Measurements from ENCODE around the gene XIST. TPM values are rescaled to one million over a fixed set of nuclear protein-coding genes. Genes with fewer than 3 reads are reported as not detected.
"Not testable (repeated sequence)": the region's sequence is repeated elsewhere in the genome, so short reads cannot be mapped to it uniquely, and the experiment has no call there.

The XIST gene
- total RNA-seq (not detected), polyA plus RNA-seq (9.7 TPM)

- Histone ChIP-seq H3K27me3 (ENCODE audit: insufficient read depth, low read length, poor library complexity, severe bottlenecking) (no peaks in the 10 kb centered on the region), H3K4me3 (ENCODE audit: low read length) (no peak within 1 kb of the TSS), H3K4me1 (ENCODE audit: insufficient read depth, low read length) (no peaks in the 10 kb centered on the region), H3K27ac (ENCODE audit: low read depth, low read length) (peak within 1 kb of the TSS; percentile 12), H3K9me3 (ENCODE audit: low read length) (no peaks in the 10 kb centered on the region), H3K36me3 (ENCODE audit: insufficient read depth, low read length) (no peaks in the 10 kb centered on the region)
- POLR2A ChIA-PET: no interaction called here
- H3K4me1 Mint-ChIP-seq: peaks cover 0 to 38% (median 29%) of the 10 kb centered on the region in 3 donors
- CTCF ChIA-PET: interaction anchor here (1.6 kb wide), 1 partner anchor 163 kb away, joined by 5 read pairs; no protein-coding TSS in a partner anchor
- peak in 2 of 5 donors; percentile 75 to 76 for DNase-seq
- peak within 1 kb of the TSS in 6 of 8 donors; percentile 93 to 98 (median 94) for H3K27ac Mint-ChIP-seq
- no peaks in the 10 kb centered on the region for H3K9me3 Mint-ChIP-seq
- H3K27me3 Mint-ChIP-seq: no peaks in the 10 kb centered on the region
- peak within 1 kb of the TSS in 5 of 7 donors; percentile 88 to 94 (median 92) for H3K4me3 Mint-ChIP-seq
- H3K36me3 Mint-ChIP-seq: no peaks in the 10 kb centered on the region
Observed at GRCh38 chrX:73852467-73852866, at the start of gene XIST. TSS of gene XIST (minus strand) at chrX:73852714.

- Mint-ChIP-seq H3K36me3 (peaks cover 0 to 32% (median 2%) of the 10 kb centered on the region in 3 donors), H3K4me1 (peaks cover 4 to 11% (median 6%) of the 10 kb centered on the region in 3 donors), H3K27me3 (peaks cover 0 to 25% of the 10 kb centered on the region in 2 donors), H3K9me3 (peaks cover 0 to 46% (median 31%) of the 10 kb centered on the region in 5 donors)
- H3K27ac Mint-ChIP-seq; CTCF ChIA-PET; H3K4me1 ChIP-seq (ENCODE audit: insufficient read depth, low read length); H3K9me3 ChIP-seq (ENCODE audit: low read length); H3K27ac ChIP-seq (ENCODE audit: low read depth, low read length); H3K36me3 ChIP-seq (ENCODE audit: insufficient read depth, low read length); DNase-seq; POLR2A ChIA-PET; H3K4me3 Mint-ChIP-seq; H3K27me3 ChIP-seq (ENCODE audit: insufficient read depth, low read length, poor library complexity, severe bottlenecking); H3K4me3 ChIP-seq (ENCODE audit: low read length): not testable (repeated sequence)
Observed at GRCh38 chrX:73898315-73898714, 45.8 kb upstream of the XIST start.

GRCh38 chrX:73892515-73893090 lies 40.1 kb upstream of the XIST start:
- DNase-seq: peak in 2 of 5 donors; percentile 30 to 35
- H3K4me3 Mint-ChIP-seq: peak overlapping the region in 5 of 7 donors; percentile 50 to 84 (median 64)
- H3K4me1 ChIP-seq (ENCODE audit: insufficient read depth, low read length); CTCF ChIA-PET; H3K27me3 ChIP-seq (ENCODE audit: insufficient read depth, low read length, poor library complexity, severe bottlenecking); H3K4me3 ChIP-seq (ENCODE audit: low read length); H3K9me3 ChIP-seq (ENCODE audit: low read length); H3K27ac ChIP-seq (ENCODE audit: low read depth, low read length); H3K36me3 ChIP-seq (ENCODE audit: insufficient read depth, low read length); POLR2A ChIA-PET: not testable (repeated sequence)
- peaks cover 0 to 34% (median 4%) of the 10 kb centered on the region in 3 donors for H3K36me3 Mint-ChIP-seq
- H3K27ac Mint-ChIP-seq: peak overlapping the region in 4 of 8 donors; percentile 36 to 88 (median 48)
- peaks cover 0 to 21% of the 10 kb centered on the region in 2 donors for H3K27me3 Mint-ChIP-seq
- peaks cover 3 to 44% (median 31%) of the 10 kb centered on the region in 5 donors for H3K9me3 Mint-ChIP-seq
- peaks cover 4 to 29% (median 18%) of the 10 kb centered on the region in 3 donors for H3K4me1 Mint-ChIP-seq

DNA sequence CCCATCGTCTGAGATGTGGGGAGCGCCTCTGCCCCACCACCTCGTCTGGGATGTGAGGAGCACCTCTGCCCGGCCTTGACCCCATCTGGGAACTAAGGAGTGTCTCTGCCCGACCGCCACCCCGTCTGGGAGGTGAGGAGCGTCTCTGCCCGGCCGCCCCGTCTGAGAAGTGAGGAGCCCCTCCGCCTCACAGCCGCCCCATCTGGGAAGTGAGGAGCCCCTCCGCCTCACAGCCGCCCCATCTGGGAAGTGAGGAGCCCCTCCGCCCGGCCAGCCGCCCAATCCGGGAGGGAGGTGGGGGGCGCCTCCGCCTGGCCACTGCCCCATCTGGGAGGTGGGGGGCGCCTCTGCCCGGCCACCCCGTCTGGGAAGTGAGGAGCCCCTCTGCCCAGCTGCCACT lies 29.7 kb upstream of the XIST start:
- CTCF ChIA-PET; H3K27ac Mint-ChIP-seq; H3K4me1 ChIP-seq (ENCODE audit: insufficient read depth, low read length); H3K27ac ChIP-seq (ENCODE audit: low read depth, low read length); H3K4me3 ChIP-seq (ENCODE audit: low read length); H3K9me3 ChIP-seq (ENCODE audit: low read length); H3K4me3 Mint-ChIP-seq; H3K36me3 ChIP-seq (ENCODE audit: insufficient read depth, low read length); H3K4me1 Mint-ChIP-seq; H3K27me3 ChIP-seq (ENCODE audit: insufficient read depth, low read length, poor library complexity, severe bottlenecking); DNase-seq; POLR2A ChIA-PET: not testable (repeated sequence)
- Mint-ChIP-seq H3K36me3 (peaks cover 0 to 10% (median 2%) of the 10 kb centered on the region in 3 donors), H3K9me3 (peaks cover 3 to 27% (median 26%) of the 10 kb centered on the region in 5 donors), H3K27me3 (peaks cover 0 to 10% of the 10 kb centered on the region in 2 donors)

GRCh38 chrX:73877687-73878086 lies 25.2 kb upstream of the XIST start:
- peaks cover 0 to 10% (median 0%) of the 10 kb centered on the region in 3 donors for H3K36me3 Mint-ChIP-seq

GRCh38 chrX:73876911-73877310 lies 24.4 kb upstream of the XIST start:
- no peak overlapping the region for H3K4me3 Mint-ChIP-seq
- H3K36me3 ChIP-seq (ENCODE audit: insufficient read depth, low read length): no peaks in the 10 kb centered on the region
- no peak overlapping the region for H3K4me3 ChIP-seq (ENCODE audit: low read length)
- POLR2A ChIA-PET: no interaction called here
- CTCF ChIA-PET: no interaction called here
- peaks cover 3 to 26% (median 24%) of the 10 kb centered on the region in 5 donors for H3K9me3 Mint-ChIP-seq
- H3K4me1 Mint-ChIP-seq: peaks cover 3 to 5% (median 3%) of the 10 kb centered on the region in 3 donors
- H3K36me3 Mint-ChIP-seq: peaks cover 0 to 10% (median 0%) of the 10 kb centered on the region in 3 donors
- no peaks in the 10 kb centered on the region for H3K4me1 ChIP-seq (ENCODE audit: insufficient read depth, low read length)
- H3K27ac ChIP-seq (ENCODE audit: low read depth, low read length): no peak overlapping the region
- peaks cover 0 to 4% of the 10 kb centered on the region in 2 donors for H3K27me3 Mint-ChIP-seq
- no peaks in the 10 kb centered on the region for H3K27me3 ChIP-seq (ENCODE audit: insufficient read depth, low read length, poor library complexity, severe bottlenecking)
- H3K27ac Mint-ChIP-seq: no peak overlapping the region
- no peaks in the 10 kb centered on the region for H3K9me3 ChIP-seq (ENCODE audit: low read length)
- DNase-seq: no peak

More at GRCh38 chrX:73877687-73878086, 25.2 kb upstream of the XIST start:
- Histone ChIP-seq H3K4me1 (ENCODE audit: insufficient read depth, low read length) (no peaks in the 10 kb centered on the region), H3K9me3 (ENCODE audit: low read length) (no peaks in the 10 kb centered on the region), H3K27me3 (ENCODE audit: insufficient read depth, low read length, poor library complexity, severe bottlenecking) (no peaks in the 10 kb centered on the region), H3K36me3 (ENCODE audit: insufficient read depth, low read length) (no peaks in the 10 kb centered on the region), H3K27ac (ENCODE audit: low read depth, low read length) (no peak overlapping the region), H3K4me3 (ENCODE audit: low read length) (no peak overlapping the region)
- DNase-seq: no peak
- Mint-ChIP-seq H3K27ac (no peak overlapping the region), H3K4me1 (no peaks in the 10 kb centered on the region), H3K9me3 (peaks cover 3 to 27% (median 24%) of the 10 kb centered on the region in 5 donors), H3K4me3 (no peak overlapping the region), H3K27me3 (peaks cover 0 to 4% of the 10 kb centered on the region in 2 donors)
- ChIA-PET CTCF (no interaction called here), POLR2A (no interaction called here)

- Histone ChIP-seq H3K27ac (ENCODE audit: low read depth, low read length) (no peak overlapping the region), H3K4me3 (ENCODE audit: low read length) (no peak overlapping the region), H3K36me3 (ENCODE audit: insufficient read depth, low read length) (no peaks in the 10 kb centered on the region), H3K27me3 (ENCODE audit: insufficient read depth, low read length, poor library complexity, severe bottlenecking) (no peaks in the 10 kb centered on the region), H3K4me1 (ENCODE audit: insufficient read depth, low read length) (no peaks in the 10 kb centered on the region), H3K9me3 (ENCODE audit: low read length) (no peaks in the 10 kb centered on the region)
- ChIA-PET POLR2A (no interaction called here), CTCF (no interaction called here)
- Mint-ChIP-seq H3K4me3 (no peak overlapping the region), H3K9me3 (no peaks in the 10 kb centered on the region), H3K36me3 (no peaks in the 10 kb centered on the region), H3K27me3 (peaks cover 0 to 2% of the 10 kb centered on the region in 2 donors), H3K27ac (no peak overlapping the region), H3K4me1 (peaks cover 6 to 10% (median 7%) of the 10 kb centered on the region in 3 donors)
- DNase-seq: no peak
Observed at GRCh38 chrX:73868916-73869315, 16.4 kb upstream of the XIST start.

DNA sequence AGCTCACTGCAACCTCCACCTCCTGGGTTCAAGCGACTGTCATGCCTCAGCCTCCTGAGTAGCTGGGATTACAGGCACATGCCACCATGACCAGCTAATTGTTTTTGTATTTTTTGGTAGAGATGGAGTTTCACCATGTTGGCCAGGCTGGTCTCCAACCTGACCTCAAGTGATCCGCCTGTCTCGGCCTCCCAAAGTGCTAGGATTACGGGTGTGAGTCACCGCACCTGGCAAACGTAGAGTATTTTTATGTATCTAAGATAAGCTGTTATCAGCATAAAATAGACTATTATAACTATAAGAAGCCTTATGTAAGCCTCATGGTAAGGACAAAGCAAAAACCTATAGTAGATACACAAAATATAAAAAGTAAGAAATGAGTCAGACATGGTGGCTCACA lies 14.6 kb upstream of the XIST start:
- H3K27ac Mint-ChIP-seq: no peak overlapping the region
- H3K4me3 Mint-ChIP-seq: no peak overlapping the region
- no peak overlapping the region for H3K4me3 ChIP-seq (ENCODE audit: low read length)
- H3K36me3 Mint-ChIP-seq: no peaks in the 10 kb centered on the region
- H3K4me1 ChIP-seq (ENCODE audit: insufficient read depth, low read length): no peaks in the 10 kb centered on the region
- POLR2A ChIA-PET: no interaction called here
- peaks cover 6 to 7% (median 6%) of the 10 kb centered on the region in 3 donors for H3K4me1 Mint-ChIP-seq
- peaks cover 0 to 4% of the 10 kb centered on the region in 2 donors for H3K27me3 Mint-ChIP-seq
- H3K27me3 ChIP-seq (ENCODE audit: insufficient read depth, low read length, poor library complexity, severe bottlenecking): no peaks in the 10 kb centered on the region
- H3K36me3 ChIP-seq (ENCODE audit: insufficient read depth, low read length): no peaks in the 10 kb centered on the region
- CTCF ChIA-PET: no interaction called here
- no peaks in the 10 kb centered on the region for H3K9me3 Mint-ChIP-seq
- no peak for DNase-seq
- no peak overlapping the region for H3K27ac ChIP-seq (ENCODE audit: low read depth, low read length)
- H3K9me3 ChIP-seq (ENCODE audit: low read length): no peaks in the 10 kb centered on the region

All from CD8-positive, alpha-beta memory T cell (primary cell).